ENCODE results near the gene GAS6.

The GAS6 gene

DNA sequence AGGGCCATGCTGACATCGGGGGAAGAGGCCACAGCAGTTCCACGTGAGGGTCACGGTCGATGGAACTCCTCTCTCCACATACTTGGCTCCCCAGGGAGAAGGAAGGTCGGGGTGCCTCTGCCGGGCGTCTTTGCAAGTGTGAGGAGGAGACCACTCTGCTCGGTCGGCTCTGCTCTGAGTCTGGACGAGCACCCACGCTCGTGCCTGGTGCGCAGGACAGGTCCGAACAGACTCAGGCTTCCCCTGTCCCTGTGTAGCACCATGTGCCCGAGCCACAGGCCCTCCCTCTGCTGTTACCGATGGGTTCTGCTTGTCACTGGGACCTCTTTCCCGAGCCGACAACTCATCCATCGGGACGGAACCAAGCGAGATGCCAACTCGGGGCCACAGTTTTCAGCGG, 69.8 kb downstream of the GAS6 start (continued):
- TF ChIP-seq, protein P1, sequence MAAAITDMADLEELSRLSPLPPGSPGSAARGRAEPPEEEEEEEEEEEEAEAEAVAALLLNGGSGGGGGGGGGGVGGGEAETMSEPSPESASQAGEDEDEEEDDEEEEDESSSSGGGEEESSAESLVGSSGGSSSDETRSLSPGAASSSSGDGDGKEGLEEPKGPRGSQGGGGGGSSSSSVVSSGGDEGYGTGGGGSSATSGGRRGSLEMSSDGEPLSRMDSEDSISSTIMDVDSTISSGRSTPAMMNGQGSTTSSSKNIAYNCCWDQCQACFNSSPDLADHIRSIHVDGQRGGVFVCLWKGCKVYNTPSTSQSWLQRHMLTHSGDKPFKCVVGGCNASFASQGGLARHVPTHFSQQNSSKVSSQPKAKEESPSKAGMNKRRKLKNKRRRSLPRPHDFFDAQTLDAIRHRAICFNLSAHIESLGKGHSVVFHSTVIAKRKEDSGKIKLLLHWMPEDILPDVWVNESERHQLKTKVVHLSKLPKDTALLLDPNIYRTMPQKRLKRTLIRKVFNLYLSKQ (tag by site-specific recombination; IDR thresholded peaks at IDR 0.05; ENCODE audit: borderline replicate concordance) = no peak
- no peak for TF ChIP-seq ZNF596 (tag by site-specific recombination; IDR thresholded peaks at IDR 0.05)
- TF ChIP-seq, protein P2, sequence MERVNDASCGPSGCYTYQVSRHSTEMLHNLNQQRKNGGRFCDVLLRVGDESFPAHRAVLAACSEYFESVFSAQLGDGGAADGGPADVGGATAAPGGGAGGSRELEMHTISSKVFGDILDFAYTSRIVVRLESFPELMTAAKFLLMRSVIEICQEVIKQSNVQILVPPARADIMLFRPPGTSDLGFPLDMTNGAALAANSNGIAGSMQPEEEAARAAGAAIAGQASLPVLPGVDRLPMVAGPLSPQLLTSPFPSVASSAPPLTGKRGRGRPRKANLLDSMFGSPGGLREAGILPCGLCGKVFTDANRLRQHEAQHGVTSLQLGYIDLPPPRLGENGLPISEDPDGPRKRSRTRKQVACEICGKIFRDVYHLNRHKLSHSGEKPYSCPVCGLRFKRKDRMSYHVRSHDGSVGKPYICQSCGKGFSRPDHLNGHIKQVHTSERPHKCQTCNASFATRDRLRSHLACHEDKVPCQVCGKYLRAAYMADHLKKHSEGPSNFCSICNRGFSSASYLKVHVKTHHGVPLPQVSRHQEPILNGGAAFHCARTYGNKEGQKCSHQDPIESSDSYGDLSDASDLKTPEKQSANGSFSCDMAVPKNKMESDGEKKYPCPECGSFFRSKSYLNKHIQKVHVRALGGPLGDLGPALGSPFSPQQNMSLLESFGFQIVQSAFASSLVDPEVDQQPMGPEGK (tag by site-specific recombination; IDR thresholded peaks at IDR 0.05) = no peak
- TF ChIP-seq RBAK (tag by site-specific recombination; IDR thresholded peaks at IDR 0.05) = no peak
- TF ChIP-seq, protein P3, sequence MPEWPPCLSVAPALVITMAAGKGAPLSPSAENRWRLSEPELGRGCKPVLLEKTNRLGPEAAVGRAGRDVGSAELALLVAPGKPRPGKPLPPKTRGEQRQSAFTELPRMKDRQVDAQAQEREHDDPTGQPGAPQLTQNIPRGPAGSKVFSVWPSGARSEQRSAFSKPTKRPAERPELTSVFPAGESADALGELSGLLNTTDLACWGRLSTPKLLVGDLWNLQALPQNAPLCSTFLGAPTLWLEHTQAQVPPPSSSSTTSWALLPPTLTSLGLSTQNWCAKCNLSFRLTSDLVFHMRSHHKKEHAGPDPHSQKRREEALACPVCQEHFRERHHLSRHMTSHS (tag by site-specific recombination; IDR thresholded peaks at IDR 0.05) = no peak
- no peak for TF ChIP-seq ZNF174 (tag by site-specific recombination; IDR thresholded peaks at IDR 0.05)

DNA sequence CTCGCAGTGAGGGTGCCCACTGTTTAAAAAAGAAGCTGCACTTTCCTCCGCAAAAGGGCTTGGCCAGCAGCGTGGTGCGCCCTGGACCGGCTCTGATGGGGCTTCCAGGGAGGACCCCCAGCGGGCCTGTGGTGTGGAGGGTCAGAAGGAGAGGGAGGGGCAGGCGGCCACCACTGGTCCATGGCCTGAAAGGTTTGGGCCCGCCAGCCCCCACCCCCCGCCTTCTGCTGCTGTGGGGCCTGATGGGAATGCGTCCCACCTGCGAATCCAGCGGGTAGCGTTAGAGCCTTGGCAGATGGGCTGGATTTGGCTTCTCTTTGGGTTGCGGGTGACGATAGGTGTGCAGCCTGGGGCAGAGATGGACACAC, 70.2 kb downstream of the GAS6 start:
- ChIA-PET POLR2A (no interaction called here), CTCF (interaction anchor here (1.0 kb wide), 1 partner anchor 9 kb away, joined by 7 read pairs; no protein-coding TSS in a partner anchor)
- no peak for TF ChIP-seq ZNF529 (tag by site-specific recombination; IDR thresholded peaks at IDR 0.05; ENCODE audit: insufficient replicate concordance)
- TF ChIP-seq ZSCAN23 (tag by site-specific recombination; IDR thresholded peaks at IDR 0.05) = no peak
- TF ChIP-seq, protein P4, sequence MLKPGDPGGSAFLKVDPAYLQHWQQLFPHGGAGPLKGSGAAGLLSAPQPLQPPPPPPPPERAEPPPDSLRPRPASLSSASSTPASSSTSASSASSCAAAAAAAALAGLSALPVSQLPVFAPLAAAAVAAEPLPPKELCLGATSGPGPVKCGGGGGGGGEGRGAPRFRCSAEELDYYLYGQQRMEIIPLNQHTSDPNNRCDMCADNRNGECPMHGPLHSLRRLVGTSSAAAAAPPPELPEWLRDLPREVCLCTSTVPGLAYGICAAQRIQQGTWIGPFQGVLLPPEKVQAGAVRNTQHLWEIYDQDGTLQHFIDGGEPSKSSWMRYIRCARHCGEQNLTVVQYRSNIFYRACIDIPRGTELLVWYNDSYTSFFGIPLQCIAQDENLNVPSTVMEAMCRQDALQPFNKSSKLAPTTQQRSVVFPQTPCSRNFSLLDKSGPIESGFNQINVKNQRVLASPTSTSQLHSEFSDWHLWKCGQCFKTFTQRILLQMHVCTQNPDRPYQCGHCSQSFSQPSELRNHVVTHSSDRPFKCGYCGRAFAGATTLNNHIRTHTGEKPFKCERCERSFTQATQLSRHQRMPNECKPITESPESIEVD (tag by site-specific recombination; IDR thresholded peaks at IDR 0.05) = no peak
- TF ChIP-seq ZNF138 (tag by site-specific recombination; IDR thresholded peaks at IDR 0.05; ENCODE audit: borderline replicate concordance) = no peak
- TF ChIP-seq, protein P5, sequence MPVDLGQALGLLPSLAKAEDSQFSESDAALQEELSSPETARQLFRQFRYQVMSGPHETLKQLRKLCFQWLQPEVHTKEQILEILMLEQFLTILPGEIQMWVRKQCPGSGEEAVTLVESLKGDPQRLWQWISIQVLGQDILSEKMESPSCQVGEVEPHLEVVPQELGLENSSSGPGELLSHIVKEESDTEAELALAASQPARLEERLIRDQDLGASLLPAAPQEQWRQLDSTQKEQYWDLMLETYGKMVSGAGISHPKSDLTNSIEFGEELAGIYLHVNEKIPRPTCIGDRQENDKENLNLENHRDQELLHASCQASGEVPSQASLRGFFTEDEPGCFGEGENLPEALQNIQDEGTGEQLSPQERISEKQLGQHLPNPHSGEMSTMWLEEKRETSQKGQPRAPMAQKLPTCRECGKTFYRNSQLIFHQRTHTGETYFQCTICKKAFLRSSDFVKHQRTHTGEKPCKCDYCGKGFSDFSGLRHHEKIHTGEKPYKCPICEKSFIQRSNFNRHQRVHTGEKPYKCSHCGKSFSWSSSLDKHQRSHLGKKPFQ (tag by site-specific recombination; IDR thresholded peaks at IDR 0.05) = no peak
- TF ChIP-seq ZNF677 (tag by site-specific recombination; IDR thresholded peaks at IDR 0.05) = no peak
- TF ChIP-seq ZNF133 (tag by site-specific recombination; IDR thresholded peaks at IDR 0.05) = no peak
- TF ChIP-seq, protein P6, sequence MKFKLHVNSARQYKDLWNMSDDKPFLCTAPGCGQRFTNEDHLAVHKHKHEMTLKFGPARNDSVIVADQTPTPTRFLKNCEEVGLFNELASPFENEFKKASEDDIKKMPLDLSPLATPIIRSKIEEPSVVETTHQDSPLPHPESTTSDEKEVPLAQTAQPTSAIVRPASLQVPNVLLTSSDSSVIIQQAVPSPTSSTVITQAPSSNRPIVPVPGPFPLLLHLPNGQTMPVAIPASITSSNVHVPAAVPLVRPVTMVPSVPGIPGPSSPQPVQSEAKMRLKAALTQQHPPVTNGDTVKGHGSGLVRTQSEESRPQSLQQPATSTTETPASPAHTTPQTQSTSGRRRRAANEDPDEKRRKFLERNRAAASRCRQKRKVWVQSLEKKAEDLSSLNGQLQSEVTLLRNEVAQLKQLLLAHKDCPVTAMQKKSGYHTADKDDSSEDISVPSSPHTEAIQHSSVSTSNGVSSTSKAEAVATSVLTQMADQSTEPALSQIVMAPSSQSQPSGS (tag by site-specific recombination; IDR thresholded peaks at IDR 0.05; ENCODE audit: low read depth) = no peak
- no peak for TF ChIP-seq ZNF175 (tag by site-specific recombination; IDR thresholded peaks at IDR 0.05)
- no peak for TF ChIP-seq ZNF350 (tag by site-specific recombination; IDR thresholded peaks at IDR 0.05)
- no peak for TF ChIP-seq ZNF121 (tag by site-specific recombination; IDR thresholded peaks at IDR 0.05)
- TF ChIP-seq ZNF629 (tag by site-specific recombination; IDR thresholded peaks at IDR 0.05) = no peak
- no peak for TF ChIP-seq WT1 (tag by site-specific recombination; IDR thresholded peaks at IDR 0.05)
- TF ChIP-seq ZNF843 (tag by site-specific recombination; IDR thresholded peaks at IDR 0.05) = no peak
- TF ChIP-seq ZBTB1 (tag by site-specific recombination; IDR thresholded peaks at IDR 0.05) = no peak
- TF ChIP-seq BCL11B (tag by site-specific recombination; IDR thresholded peaks at IDR 0.05; ENCODE audit: low read depth) = no peak
- TF ChIP-seq ZNF146 (tag by site-specific recombination; IDR thresholded peaks at IDR 0.05) = no peak
- TF ChIP-seq ZNF792 (tag by site-specific recombination; IDR thresholded peaks at IDR 0.05) = no peak
- TF ChIP-seq, protein P7, sequence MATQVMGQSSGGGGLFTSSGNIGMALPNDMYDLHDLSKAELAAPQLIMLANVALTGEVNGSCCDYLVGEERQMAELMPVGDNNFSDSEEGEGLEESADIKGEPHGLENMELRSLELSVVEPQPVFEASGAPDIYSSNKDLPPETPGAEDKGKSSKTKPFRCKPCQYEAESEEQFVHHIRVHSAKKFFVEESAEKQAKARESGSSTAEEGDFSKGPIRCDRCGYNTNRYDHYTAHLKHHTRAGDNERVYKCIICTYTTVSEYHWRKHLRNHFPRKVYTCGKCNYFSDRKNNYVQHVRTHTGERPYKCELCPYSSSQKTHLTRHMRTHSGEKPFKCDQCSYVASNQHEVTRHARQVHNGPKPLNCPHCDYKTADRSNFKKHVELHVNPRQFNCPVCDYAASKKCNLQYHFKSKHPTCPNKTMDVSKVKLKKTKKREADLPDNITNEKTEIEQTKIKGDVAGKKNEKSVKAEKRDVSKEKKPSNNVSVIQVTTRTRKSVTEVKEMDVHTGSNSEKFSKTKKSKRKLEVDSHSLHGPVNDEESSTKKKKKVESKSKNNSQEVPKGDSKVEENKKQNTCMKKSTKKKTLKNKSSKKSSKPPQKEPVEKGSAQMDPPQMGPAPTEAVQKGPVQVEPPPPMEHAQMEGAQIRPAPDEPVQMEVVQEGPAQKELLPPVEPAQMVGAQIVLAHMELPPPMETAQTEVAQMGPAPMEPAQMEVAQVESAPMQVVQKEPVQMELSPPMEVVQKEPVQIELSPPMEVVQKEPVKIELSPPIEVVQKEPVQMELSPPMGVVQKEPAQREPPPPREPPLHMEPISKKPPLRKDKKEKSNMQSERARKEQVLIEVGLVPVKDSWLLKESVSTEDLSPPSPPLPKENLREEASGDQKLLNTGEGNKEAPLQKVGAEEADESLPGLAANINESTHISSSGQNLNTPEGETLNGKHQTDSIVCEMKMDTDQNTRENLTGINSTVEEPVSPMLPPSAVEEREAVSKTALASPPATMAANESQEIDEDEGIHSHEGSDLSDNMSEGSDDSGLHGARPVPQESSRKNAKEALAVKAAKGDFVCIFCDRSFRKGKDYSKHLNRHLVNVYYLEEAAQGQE (tag by site-specific recombination; IDR thresholded peaks at IDR 0.05) = no peak
- no peak for TF ChIP-seq SP2 (tag by site-specific recombination; IDR thresholded peaks at IDR 0.05)

More for the DNA sequence above, 70.2 kb downstream of the GAS6 start:
- Histone ChIP-seq H3K27ac (ENCODE audit: extremely low read depth, low read depth, low read length) (no peak overlapping the region), H3K4me3 (ENCODE audit: low read depth, low read length) (no peak overlapping the region), H3K36me3 (ENCODE audit: control insufficient read depth in 2 of 2, insufficient read depth in 1 of 2, low read length in 2 of 2) (no peaks in the 10 kb centered on the region), H3K4me1 (ENCODE audit: control insufficient read depth, insufficient read depth, low read length) (no peaks in the 10 kb centered on the region), H3K9me3 (ENCODE audit: control insufficient read depth, insufficient read depth, low read depth, low read length) (no peaks in the 10 kb centered on the region)

All from HEK293 (cell line).